ENCODE measurements around the gene SNX27.

The SNX27 gene

GRCh38 chr1:151711951-151712350 lies 100.1 kb downstream of the SNX27 start:
- H3K9me3 ChIP-seq (ENCODE audit: control extremely low read depth in 1 of 5, control insufficient read depth in 4 of 5, insufficient read depth in 2 of 5, low read depth in 1 of 5, low read length in 4 of 5), result no peaks in the 10 kb centered on the region
- CTCF ChIA-PET, result no interaction called here
- peaks cover 0 to 34% (median 8%) of the 10 kb centered on the region in 5 experiments for H3K27me3 ChIP-seq (replicated peaks in 2 of 5; ENCODE audit: control insufficient read depth in 4 of 5, insufficient read depth in 5 of 5, low read length in 4 of 5)
- DNase-seq, result no peak
- WGBS (ENCODE audit: insufficient coverage), result 78% methylated on average over 10 of the region's 10 CpGs
- no peak overlapping the region for H3K27ac ChIP-seq (ENCODE audit: insufficient read depth in 1 of 2, low read depth in 1 of 2, low read length in 2 of 2, poor library complexity in 1 of 2, severe bottlenecking in 2 of 2)
- POLR2A ChIA-PET, result no interaction called here
- H3K4me1 ChIP-seq (ENCODE audit: control extremely low read depth in 1 of 4, control insufficient read depth in 4 of 4, insufficient read depth in 4 of 4, low read length in 3 of 4), result peaks cover 0 to 7% (median 5%) of the 10 kb centered on the region in 4 experiments
- H3K36me3 ChIP-seq (ENCODE audit: control insufficient read depth in 4 of 4, insufficient read depth in 4 of 4, low read length in 3 of 4), result no peaks in the 10 kb centered on the region
- H3K4me3 ChIP-seq (ENCODE audit: control insufficient read depth in 1 of 7, extremely low read depth in 1 of 7, insufficient read depth in 4 of 7, low read depth in 2 of 7, low read length in 6 of 7), result no peak overlapping the region

GRCh38 chr1:151713044-151713443 lies 101.2 kb downstream of the SNX27 start:
- no peak overlapping the region for H3K27ac ChIP-seq (ENCODE audit: insufficient read depth in 1 of 2, low read depth in 1 of 2, low read length in 2 of 2, poor library complexity in 1 of 2, severe bottlenecking in 2 of 2)
- peaks cover 7 to 45% (median 15%) of the 10 kb centered on the region in 5 experiments for H3K27me3 ChIP-seq (replicated peaks in 2 of 5; ENCODE audit: control insufficient read depth in 4 of 5, insufficient read depth in 5 of 5, low read length in 4 of 5)
- H3K36me3 ChIP-seq (ENCODE audit: control insufficient read depth in 4 of 4, insufficient read depth in 4 of 4, low read length in 3 of 4), result no peaks in the 10 kb centered on the region
- 78% methylated on average over 1 of the region's 2 CpGs for WGBS (ENCODE audit: insufficient coverage)
- ChIA-PET CTCF (interaction anchor here (1.0 kb wide), 1 partner anchor 22 kb away, joined by 3 read pairs; no protein-coding TSS in a partner anchor), POLR2A (no interaction called here)
- no peaks in the 10 kb centered on the region for H3K9me3 ChIP-seq (ENCODE audit: control extremely low read depth in 1 of 5, control insufficient read depth in 4 of 5, insufficient read depth in 2 of 5, low read depth in 1 of 5, low read length in 4 of 5)
- peaks cover 0 to 6% (median 3%) of the 10 kb centered on the region in 4 experiments for H3K4me1 ChIP-seq (ENCODE audit: control extremely low read depth in 1 of 4, control insufficient read depth in 4 of 4, insufficient read depth in 4 of 4, low read length in 3 of 4)
- DNase-seq, result no peak
- no peak overlapping the region for H3K4me3 ChIP-seq (ENCODE audit: control insufficient read depth in 1 of 7, extremely low read depth in 1 of 7, insufficient read depth in 4 of 7, low read depth in 2 of 7, low read length in 6 of 7)

GRCh38 chr1:151713874-151714273 lies 102.0 kb downstream of the SNX27 start:
- 93% methylated on average over 2 of the region's 2 CpGs for WGBS (ENCODE audit: insufficient coverage)
- ChIA-PET POLR2A (no interaction called here), CTCF (interaction anchor here (1.0 to 1.1 kb wide), 3 partner anchors 21 to 167 kb away, joined by 3 read pairs; no protein-coding TSS in a partner anchor)

GRCh38 chr1:151714820-151715725 lies 103.2 kb downstream of the SNX27 start:
- ChIA-PET POLR2A (no interaction called here), CTCF (interaction anchor here (1.0 to 1.8 kb wide), 5 partner anchors 19 to 286 kb away, joined by 3 to 4 read pairs (median 3); no protein-coding TSS in a partner anchor)
- no peak overlapping the region for H3K27ac ChIP-seq (ENCODE audit: insufficient read depth in 1 of 2, low read depth in 1 of 2, low read length in 2 of 2, poor library complexity in 1 of 2, severe bottlenecking in 2 of 2)
- H3K27me3 ChIP-seq (replicated peaks in 2 of 5; ENCODE audit: control insufficient read depth in 4 of 5, insufficient read depth in 5 of 5, low read length in 4 of 5), result peaks cover 7 to 56% (median 30%) of the 10 kb centered on the region in 5 experiments
- H3K9me3 ChIP-seq (ENCODE audit: control extremely low read depth in 1 of 5, control insufficient read depth in 4 of 5, insufficient read depth in 2 of 5, low read depth in 1 of 5, low read length in 4 of 5), result no peaks in the 10 kb centered on the region
- 81% methylated on average over 8 of the region's 10 CpGs for WGBS (ENCODE audit: insufficient coverage)
- peak in 2 of 3 donors; percentile 24 to 58 for DNase-seq
- peaks cover under 1 to 7% (median 4%) of the 10 kb centered on the region in 4 experiments for H3K4me1 ChIP-seq (ENCODE audit: control extremely low read depth in 1 of 4, control insufficient read depth in 4 of 4, insufficient read depth in 4 of 4, low read length in 3 of 4)
- no peaks in the 10 kb centered on the region for H3K36me3 ChIP-seq (ENCODE audit: control insufficient read depth in 4 of 4, insufficient read depth in 4 of 4, low read length in 3 of 4)
- no peak overlapping the region for H3K4me3 ChIP-seq (ENCODE audit: control insufficient read depth in 1 of 7, extremely low read depth in 1 of 7, insufficient read depth in 4 of 7, low read depth in 2 of 7, low read length in 6 of 7)

More at GRCh38 chr1:151713874-151714273, 102.0 kb downstream of the SNX27 start:
- H3K4me3 ChIP-seq (ENCODE audit: control insufficient read depth in 1 of 7, extremely low read depth in 1 of 7, insufficient read depth in 4 of 7, low read depth in 2 of 7, low read length in 6 of 7), result no peak overlapping the region
- peaks cover 7 to 53% (median 23%) of the 10 kb centered on the region in 5 experiments for H3K27me3 ChIP-seq (replicated peaks in 2 of 5; ENCODE audit: control insufficient read depth in 4 of 5, insufficient read depth in 5 of 5, low read length in 4 of 5)
- no peak for DNase-seq
- no peaks in the 10 kb centered on the region for H3K9me3 ChIP-seq (ENCODE audit: control extremely low read depth in 1 of 5, control insufficient read depth in 4 of 5, insufficient read depth in 2 of 5, low read depth in 1 of 5, low read length in 4 of 5)
- peaks cover 0 to 6% (median 3%) of the 10 kb centered on the region in 4 experiments for H3K4me1 ChIP-seq (ENCODE audit: control extremely low read depth in 1 of 4, control insufficient read depth in 4 of 4, insufficient read depth in 4 of 4, low read length in 3 of 4)
- H3K27ac ChIP-seq (ENCODE audit: insufficient read depth in 1 of 2, low read depth in 1 of 2, low read length in 2 of 2, poor library complexity in 1 of 2, severe bottlenecking in 2 of 2), result no peak overlapping the region
- H3K36me3 ChIP-seq (ENCODE audit: control insufficient read depth in 4 of 4, insufficient read depth in 4 of 4, low read length in 3 of 4), result no peaks in the 10 kb centered on the region

GRCh38 chr1:151715726-151716404 lies 104.0 kb downstream of the SNX27 start:
- peaks cover 7 to 56% (median 34%) of the 10 kb centered on the region in 5 experiments for H3K27me3 ChIP-seq (replicated peaks in 2 of 5; ENCODE audit: control insufficient read depth in 4 of 5, insufficient read depth in 5 of 5, low read length in 4 of 5)
- no peak overlapping the region for H3K27ac ChIP-seq (ENCODE audit: insufficient read depth in 1 of 2, low read depth in 1 of 2, low read length in 2 of 2, poor library complexity in 1 of 2, severe bottlenecking in 2 of 2)
- H3K36me3 ChIP-seq (ENCODE audit: control insufficient read depth in 4 of 4, insufficient read depth in 4 of 4, low read length in 3 of 4), result no peaks in the 10 kb centered on the region
- CTCF ChIA-PET, result interaction anchor here (0.7 to 1.8 kb wide), 5 partner anchors 19 to 285 kb away, joined by 3 to 5 read pairs (median 3); no protein-coding TSS in a partner anchor
- POLR2A ChIA-PET, result no interaction called here
- WGBS (ENCODE audit: insufficient coverage), result 52% methylated on average over 15 of the region's 17 CpGs
- no peak overlapping the region for H3K4me3 ChIP-seq (ENCODE audit: control insufficient read depth in 1 of 7, extremely low read depth in 1 of 7, insufficient read depth in 4 of 7, low read depth in 2 of 7, low read length in 6 of 7)
- peak; percentile 35 to 53 (median 48) for DNase-seq
- H3K9me3 ChIP-seq (ENCODE audit: control extremely low read depth in 1 of 5, control insufficient read depth in 4 of 5, insufficient read depth in 2 of 5, low read depth in 1 of 5, low read length in 4 of 5), result no peaks in the 10 kb centered on the region
- H3K4me1 ChIP-seq (ENCODE audit: control extremely low read depth in 1 of 4, control insufficient read depth in 4 of 4, insufficient read depth in 4 of 4, low read length in 3 of 4), result peaks cover 7 to 15% (median 9%) of the 10 kb centered on the region in 4 experiments

- CTCF ChIA-PET, result interaction anchor here (0.7 to 1.8 kb wide), 5 partner anchors 19 to 285 kb away, joined by 3 to 5 read pairs (median 4); no protein-coding TSS in a partner anchor
- Histone ChIP-seq H3K27me3 (replicated peaks in 2 of 5; ENCODE audit: control insufficient read depth in 4 of 5, insufficient read depth in 5 of 5, low read length in 4 of 5) (peaks cover 7 to 54% (median 34%) of the 10 kb centered on the region in 5 experiments), H3K4me3 (ENCODE audit: control insufficient read depth in 1 of 7, extremely low read depth in 1 of 7, insufficient read depth in 4 of 7, low read depth in 2 of 7, low read length in 6 of 7) (no peak overlapping the region), H3K36me3 (ENCODE audit: control insufficient read depth in 4 of 4, insufficient read depth in 4 of 4, low read length in 3 of 4) (no peaks in the 10 kb centered on the region), H3K9me3 (ENCODE audit: control extremely low read depth in 1 of 5, control insufficient read depth in 4 of 5, insufficient read depth in 2 of 5, low read depth in 1 of 5, low read length in 4 of 5) (no peaks in the 10 kb centered on the region), H3K4me1 (ENCODE audit: control extremely low read depth in 1 of 4, control insufficient read depth in 4 of 4, insufficient read depth in 4 of 4, low read length in 3 of 4) (peaks cover 9 to 18% (median 10%) of the 10 kb centered on the region in 4 experiments), H3K27ac (ENCODE audit: insufficient read depth in 1 of 2, low read depth in 1 of 2, low read length in 2 of 2, poor library complexity in 1 of 2, severe bottlenecking in 2 of 2) (no peak overlapping the region)
- DNase-seq, result no peak
- POLR2A ChIA-PET, result no interaction called here
- 10% methylated on average over 3 of the region's 11 CpGs for WGBS (ENCODE audit: insufficient coverage)
Observed at GRCh38 chr1:151716405-151716762, 104.5 kb downstream of the SNX27 start.

Measured in common myeloid progenitor, CD34-positive (primary cell).